ENCODE data around the gene MTCH2. TPM values are rescaled to one million over a fixed set of nuclear protein-coding genes. Genes with fewer than 3 reads are reported as not detected.

Gene MTCH2
- total RNA-seq, 4 donors from 2014 or later: 24.8 to 65.6 (median 49.5) TPM

DNA sequence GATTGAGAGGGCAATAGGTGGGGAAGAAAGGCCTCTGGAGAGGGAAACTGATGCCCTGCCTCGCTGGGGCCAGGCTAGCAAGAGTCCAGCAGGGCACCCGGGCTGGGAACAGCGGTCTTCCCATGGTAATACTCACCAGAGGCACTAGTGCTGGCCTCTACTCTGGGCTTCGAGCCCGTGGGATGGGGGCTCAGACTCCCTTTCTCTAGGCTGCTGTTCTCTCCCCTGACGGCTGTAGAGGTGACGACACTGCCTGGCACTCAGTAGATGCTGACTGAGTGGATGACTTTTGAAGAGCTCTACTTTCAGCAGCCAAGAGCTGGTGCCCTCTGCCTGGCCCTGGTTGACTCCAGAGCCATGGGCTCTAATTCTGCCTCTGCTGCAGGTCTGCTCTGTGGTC lies 47.3 kb downstream of the MTCH2 start:
- H3K27ac ChIP-seq: no peak overlapping the region
- intact Hi-C loops (cut with DNase I; ENCODE audit: low total_unique reads): no loop called here
- H3K36me3 ChIP-seq: no peaks in the 10 kb centered on the region
- TF ChIP-seq, protein P1, sequence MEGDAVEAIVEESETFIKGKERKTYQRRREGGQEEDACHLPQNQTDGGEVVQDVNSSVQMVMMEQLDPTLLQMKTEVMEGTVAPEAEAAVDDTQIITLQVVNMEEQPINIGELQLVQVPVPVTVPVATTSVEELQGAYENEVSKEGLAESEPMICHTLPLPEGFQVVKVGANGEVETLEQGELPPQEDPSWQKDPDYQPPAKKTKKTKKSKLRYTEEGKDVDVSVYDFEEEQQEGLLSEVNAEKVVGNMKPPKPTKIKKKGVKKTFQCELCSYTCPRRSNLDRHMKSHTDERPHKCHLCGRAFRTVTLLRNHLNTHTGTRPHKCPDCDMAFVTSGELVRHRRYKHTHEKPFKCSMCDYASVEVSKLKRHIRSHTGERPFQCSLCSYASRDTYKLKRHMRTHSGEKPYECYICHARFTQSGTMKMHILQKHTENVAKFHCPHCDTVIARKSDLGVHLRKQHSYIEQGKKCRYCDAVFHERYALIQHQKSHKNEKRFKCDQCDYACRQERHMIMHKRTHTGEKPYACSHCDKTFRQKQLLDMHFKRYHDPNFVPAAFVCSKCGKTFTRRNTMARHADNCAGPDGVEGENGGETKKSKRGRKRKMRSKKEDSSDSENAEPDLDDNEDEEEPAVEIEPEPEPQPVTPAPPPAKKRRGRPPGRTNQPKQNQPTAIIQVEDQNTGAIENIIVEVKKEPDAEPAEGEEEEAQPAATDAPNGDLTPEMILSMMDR (IDR thresholded peaks at IDR 0.05): no peak
- TF ChIP-seq POLR2A (IDR thresholded peaks at IDR 0.05): no peak
- H3K27me3 ChIP-seq: no peaks in the 10 kb centered on the region
- H3K4me3 ChIP-seq: no peak overlapping the region
- no peaks in the 10 kb centered on the region for H3K9me3 ChIP-seq
- H3K4me1 ChIP-seq: peaks cover 0 to 12% of the 10 kb centered on the region in 2 donors
- no peak for DNase-seq

DNA sequence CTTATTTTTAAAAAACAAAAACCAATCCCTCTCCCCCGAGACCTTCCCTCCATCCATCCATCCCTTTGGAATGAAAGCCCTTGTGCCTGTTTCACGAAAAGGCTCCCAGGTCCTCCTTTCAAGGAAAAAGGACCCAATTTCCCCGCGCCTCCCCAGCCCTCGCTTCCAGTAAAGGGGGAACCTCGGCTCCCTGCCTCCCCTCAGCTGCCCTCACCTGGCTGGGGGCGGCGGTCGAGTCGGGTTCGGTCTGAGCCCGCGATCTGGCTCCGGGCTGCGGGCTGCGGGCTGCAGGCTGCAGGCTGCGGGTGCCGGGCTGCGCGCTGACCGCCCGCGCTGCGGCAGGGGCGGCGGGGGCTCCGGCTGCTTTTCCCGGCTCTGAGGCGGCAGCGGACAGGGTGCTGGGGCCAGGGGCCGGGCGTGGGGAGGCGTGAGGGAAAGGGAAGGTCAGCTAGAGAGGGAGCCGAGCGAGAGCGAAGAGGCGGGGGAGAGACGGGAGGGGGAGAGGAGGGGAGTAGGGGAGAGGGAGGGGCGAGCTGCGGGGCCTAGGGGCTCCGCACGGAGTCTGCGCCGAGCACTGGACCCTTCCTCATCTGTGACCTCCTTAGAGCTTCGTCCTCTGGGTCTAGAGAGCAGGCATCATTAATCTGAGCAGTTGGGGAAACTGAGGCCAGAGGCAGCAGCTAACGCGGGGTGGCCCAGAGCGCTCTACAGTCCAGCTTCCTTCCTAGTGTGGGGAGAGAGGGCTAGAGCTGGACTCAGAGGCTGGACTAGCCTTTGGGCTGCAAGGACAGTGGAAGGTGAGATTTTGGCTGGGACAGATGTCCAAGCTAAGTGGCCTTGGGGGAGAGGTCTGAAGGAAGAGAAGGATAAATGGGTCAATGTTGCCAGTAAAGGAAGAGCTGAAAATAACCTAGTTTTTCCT lies 48.2 kb downstream of the MTCH2 start, which contains the start of gene C1QTNF4:
C1QTNF4 (minus strand) TSS at position 478 of the 922 bp plus-strand sequence. CDS start 3,601 bp downstream, outside the sequence.
- H3K36me3 ChIP-seq: no peaks in the 10 kb centered on the region
- TF ChIP-seq, protein P1 (IDR thresholded peaks at IDR 0.05): no peak
- no peak for TF ChIP-seq POLR2A (IDR thresholded peaks at IDR 0.05)
- H3K4me3 ChIP-seq: peak within 1 kb of the TSS in 1 of 2 donors; percentile 8
- H3K9me3 ChIP-seq: no peaks in the 10 kb centered on the region
- DNase-seq: no peak
- peaks cover 0 to 12% of the 10 kb centered on the region in 2 donors for H3K4me1 ChIP-seq
- intact Hi-C loops (cut with DNase I; ENCODE audit: low total_unique reads): no loop called here
- no peaks in the 10 kb centered on the region for H3K27me3 ChIP-seq
- no peak within 1 kb of the TSS for H3K27ac ChIP-seq

DNA sequence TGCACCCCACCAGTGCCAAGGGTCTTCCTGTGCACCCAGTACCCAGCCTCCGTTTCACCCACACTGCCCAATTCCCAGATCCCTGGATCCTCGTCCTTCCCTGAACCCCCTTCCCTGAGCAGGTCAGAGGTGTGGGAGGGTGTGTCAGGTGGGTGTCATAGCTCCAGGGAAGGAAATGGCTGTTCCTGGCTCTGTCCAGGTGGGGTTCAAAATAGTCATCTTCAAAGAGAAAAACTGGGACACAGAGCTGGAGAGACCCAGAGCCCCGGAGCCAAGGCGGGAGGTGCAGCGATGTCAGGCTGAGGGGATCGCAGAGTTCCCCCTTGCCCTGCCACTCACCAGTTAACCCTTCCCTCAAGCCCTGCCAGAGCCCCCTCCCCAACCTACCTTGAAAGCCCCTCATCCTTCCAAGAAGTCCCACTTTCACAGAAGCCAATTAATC lies 48.8 kb downstream of the MTCH2 start:
- intact Hi-C loops (cut with DNase I; ENCODE audit: low total_unique reads): no loop called here
- H3K9me3 ChIP-seq: no peaks in the 10 kb centered on the region
- no peaks in the 10 kb centered on the region for H3K27me3 ChIP-seq
- H3K4me3 ChIP-seq: no peak overlapping the region
- DNase-seq: no peak
- H3K27ac ChIP-seq: no peak overlapping the region
- H3K4me1 ChIP-seq: peaks cover 0 to 12% of the 10 kb centered on the region in 2 donors
- H3K36me3 ChIP-seq: no peaks in the 10 kb centered on the region
- TF ChIP-seq, protein P1 (IDR thresholded peaks at IDR 0.05): no peak
- TF ChIP-seq POLR2A (IDR thresholded peaks at IDR 0.05): no peak

DNA sequence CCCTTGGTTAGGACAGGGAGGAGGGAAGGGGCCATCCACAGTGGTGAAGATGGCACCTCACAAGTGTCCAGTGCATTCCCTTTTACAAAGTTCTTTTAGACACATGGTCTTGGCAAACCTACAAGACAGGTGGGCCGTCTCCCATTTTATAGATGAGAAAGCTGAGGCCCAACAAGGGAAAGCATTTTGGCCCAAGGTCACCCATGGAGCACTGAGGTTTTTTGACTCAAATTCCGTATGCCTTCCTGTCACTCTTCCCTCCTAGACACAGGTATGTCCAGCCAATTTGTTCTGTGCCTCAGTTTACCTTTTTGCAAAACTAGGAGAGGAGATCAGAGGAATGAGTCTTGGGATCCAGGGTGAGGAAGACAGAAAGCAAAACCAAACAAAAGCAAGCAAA lies 49.4 kb downstream of the MTCH2 start:
- TF ChIP-seq, protein P1 (IDR thresholded peaks at IDR 0.05): no peak
- TF ChIP-seq POLR2A (IDR thresholded peaks at IDR 0.05): no peak
- Histone ChIP-seq H3K4me3 (no peak overlapping the region), H3K9me3 (no peaks in the 10 kb centered on the region), H3K27me3 (no peaks in the 10 kb centered on the region), H3K36me3 (no peaks in the 10 kb centered on the region), H3K27ac (no peak overlapping the region), H3K4me1 (peaks cover 0 to 12% of the 10 kb centered on the region in 2 donors)
- intact Hi-C loops (cut with DNase I; ENCODE audit: low total_unique reads): no loop called here
- DNase-seq: no peak

DNA sequence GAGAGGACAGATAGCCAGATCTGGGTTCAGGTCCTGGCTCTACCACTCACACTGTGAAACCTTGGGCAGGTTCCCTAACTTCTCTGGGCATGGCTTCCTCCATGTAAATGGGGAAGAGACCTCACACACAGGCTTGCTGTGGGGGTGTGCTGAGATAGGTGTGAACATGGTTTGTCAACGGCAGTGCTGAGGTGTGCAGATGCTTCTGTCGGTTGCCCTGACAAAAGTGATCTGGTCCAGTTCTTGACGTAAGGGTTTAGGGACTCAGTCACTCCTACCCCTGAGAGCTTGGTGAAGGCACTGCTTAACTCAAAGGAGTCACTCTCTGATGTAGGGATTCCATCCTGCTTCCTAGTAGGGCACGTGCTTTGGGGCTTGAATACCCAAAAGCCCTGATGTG lies 50.1 kb downstream of the MTCH2 start:
- no peak overlapping the region for H3K27ac ChIP-seq
- H3K4me3 ChIP-seq: no peak overlapping the region
- H3K36me3 ChIP-seq: no peaks in the 10 kb centered on the region
- TF ChIP-seq, protein P1 (IDR thresholded peaks at IDR 0.05): no peak
- TF ChIP-seq POLR2A (IDR thresholded peaks at IDR 0.05): no peak
- intact Hi-C loops (cut with DNase I; ENCODE audit: low total_unique reads): no loop called here
- no peak for DNase-seq
- peaks cover 0 to 12% of the 10 kb centered on the region in 2 donors for H3K4me1 ChIP-seq
- no peaks in the 10 kb centered on the region for H3K27me3 ChIP-seq
- no peaks in the 10 kb centered on the region for H3K9me3 ChIP-seq

Data from uterus (tissue), 4 donors.